Mucosa of descending colon (tissue), 3 donors: ENCODE data around the gene OSBPL10. TPM values are rescaled to one million over a fixed set of nuclear protein-coding genes. Genes with fewer than 3 reads are reported as not detected.
A peak's percentile ranks its signal among the peaks of the same experiment; 100 is the strongest.

Experiments
- ATAC-seq: fragments of 200-7000 bp; cut with Tn5 transposase; one replicate; pipeline ENCODE4 v1.9.1; 2020; ENCODE audit warnings: mild to moderate bottlenecking, moderate library complexity
- DNase-seq, 3 donors: peaks; one replicate each; pipeline ENCODE4 v3.0.0-alpha.2; 2020
- H3K36me3 ChIP-seq: fragments of 200-600 bp; one replicate; pipeline ENCODE4 v1.8.0; 2021; ENCODE audit warnings: low read depth, mild to moderate bottlenecking
- H3K4me1 ChIP-seq: fragments of 200-600 bp; one replicate; pipeline ENCODE4 v1.8.0; 2021; ENCODE audit warnings: low read depth, mild to moderate bottlenecking
- H3K4me3 ChIP-seq: fragments of 200-600 bp; one replicate; pipeline ENCODE4 v1.8.0; 2021; ENCODE audit warnings: mild to moderate bottlenecking
- H3K9me3 ChIP-seq: fragments of 200-600 bp; one replicate; pipeline ENCODE4 v1.8.0; 2021; ENCODE audit warnings: mild to moderate bottlenecking
- CTCF ChIP-seq: fragments of 200-600 bp; IDR thresholded peaks from one replicate; pipeline ENCODE4 v1.8.0; 2022; ENCODE audit warnings: antibody characterized with exemption, mild to moderate bottlenecking
- intact Hi-C, 2 donors: fragments of 100-400 bp; cut with DNase I in 1 of 2; cut with micrococcal nuclease in 1 of 2; formaldehyde crosslinking; loops; one replicate each; pipeline versions ENCODE4 v1.11.0 to v1.11.1; 2022; cut with DNase I, micrococcal nuclease
- total RNA-seq, 3 donors: library from RNA; stranded (reverse); fragmentation: NEBNext Ultra II Directional in 2 of 3; extraction: Animal tissue kit (Norgen Biotek cat#: 25700) in 2 of 3; gene quantifications; one replicate each; pipeline versions ENCODE4 v1.2.1 to v1.2.4, GENCODE V29; 2021 to 2023
- donor health status: DM: no; HTN: no; CAD: no; lungs with moderate emphysema.
- donor health status: DM: no; HTN: no; CAD: no.
- donor health status: DM: no; HTN: yes; CAD: no.

The OSBPL10 gene
- total RNA-seq, 3 donors from 2014 or later, result 15.7 to 23.9 (median 16.6) TPM

DNA sequence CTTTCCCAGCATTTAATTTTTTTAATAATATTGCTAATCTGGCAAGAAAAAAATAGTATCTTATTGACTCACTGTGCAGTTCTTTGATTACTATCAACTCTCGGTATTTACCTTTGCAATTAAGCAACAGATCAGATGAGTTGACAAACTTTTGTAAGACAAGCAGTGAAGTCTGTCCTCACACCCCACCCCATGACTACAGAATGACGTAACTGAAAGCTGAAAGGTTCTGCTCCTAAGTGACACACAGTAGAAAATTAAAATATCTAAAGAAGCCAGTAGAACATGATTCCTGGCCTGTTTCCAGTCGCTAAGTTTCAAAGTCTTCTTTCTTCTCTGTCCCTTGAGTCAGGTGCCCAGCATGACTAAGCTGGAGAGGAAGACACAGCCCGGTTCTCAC is 312.8 kb downstream of the OSBPL10 start:
- no peak for TF ChIP-seq CTCF
- H3K9me3 ChIP-seq, result no peaks in the 10 kb centered on the region
- H3K4me1 ChIP-seq, result peaks cover 15% of the 10 kb centered on the region
- DNase-seq (no peak), ATAC-seq (no peak)
- no peaks in the 10 kb centered on the region for H3K36me3 ChIP-seq
- no peak overlapping the region for H3K4me3 ChIP-seq
- intact Hi-C loops, result no loop called here

GRCh38 chr3:31667582-31667981 is 313.5 kb downstream of the OSBPL10 start:
- no peak for ATAC-seq
- H3K36me3 ChIP-seq, result no peaks in the 10 kb centered on the region
- intact Hi-C loops, result no loop called here
- H3K4me1 ChIP-seq, result peaks cover 15% of the 10 kb centered on the region
- TF ChIP-seq CTCF, result no peak
- no peaks in the 10 kb centered on the region for H3K9me3 ChIP-seq
- H3K4me3 ChIP-seq, result no peak overlapping the region
- no peak for DNase-seq

GRCh38 chr3:31664031-31664430 is 317.0 kb downstream of the OSBPL10 start:
- no peak for TF ChIP-seq CTCF
- no peaks in the 10 kb centered on the region for H3K9me3 ChIP-seq
- no peaks in the 10 kb centered on the region for H3K4me1 ChIP-seq
- no peaks in the 10 kb centered on the region for H3K36me3 ChIP-seq
- intact Hi-C loops, result no loop called here
- no peak for ATAC-seq
- no peak overlapping the region for H3K4me3 ChIP-seq
- DNase-seq, result no peak

DNA sequence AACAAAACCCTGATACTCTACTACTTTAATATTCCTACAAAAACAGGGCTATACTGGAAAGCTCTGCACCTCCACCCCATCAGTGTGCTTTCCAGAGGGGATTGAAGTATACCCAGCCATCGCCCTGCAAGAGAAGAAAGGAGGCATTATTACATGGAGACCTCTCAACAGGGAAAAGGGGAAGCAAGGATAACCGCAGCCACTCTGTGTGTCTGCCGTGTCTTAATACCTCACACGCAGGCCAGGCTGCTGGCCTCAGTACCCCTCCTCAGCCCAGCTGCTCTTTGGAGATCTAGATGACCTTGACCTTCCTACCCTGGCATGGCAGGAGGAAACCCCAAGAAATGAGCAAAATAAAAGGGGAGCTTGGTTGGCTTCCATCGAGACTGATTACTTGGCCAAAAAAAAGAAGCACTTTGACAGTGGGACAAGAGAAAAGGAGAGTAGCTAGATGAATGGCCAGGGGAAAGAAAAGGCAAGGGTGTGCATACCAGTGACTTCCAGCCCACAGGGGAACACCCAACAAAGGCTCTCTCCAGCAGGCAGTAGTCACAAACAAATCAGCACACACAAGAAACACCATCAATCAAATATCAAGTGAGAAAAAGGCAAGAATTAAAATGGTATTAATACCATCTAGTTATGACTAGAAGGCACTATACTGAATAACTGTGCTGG is 318.9 kb downstream of the OSBPL10 start:
- intact Hi-C loops, result no loop called here
- DNase-seq (no peak), ATAC-seq (no peak)
- H3K4me1 ChIP-seq, result no peaks in the 10 kb centered on the region
- no peak overlapping the region for H3K4me3 ChIP-seq
- H3K36me3 ChIP-seq, result no peaks in the 10 kb centered on the region
- TF ChIP-seq CTCF, result no peak
- H3K9me3 ChIP-seq, result no peaks in the 10 kb centered on the region

DNA sequence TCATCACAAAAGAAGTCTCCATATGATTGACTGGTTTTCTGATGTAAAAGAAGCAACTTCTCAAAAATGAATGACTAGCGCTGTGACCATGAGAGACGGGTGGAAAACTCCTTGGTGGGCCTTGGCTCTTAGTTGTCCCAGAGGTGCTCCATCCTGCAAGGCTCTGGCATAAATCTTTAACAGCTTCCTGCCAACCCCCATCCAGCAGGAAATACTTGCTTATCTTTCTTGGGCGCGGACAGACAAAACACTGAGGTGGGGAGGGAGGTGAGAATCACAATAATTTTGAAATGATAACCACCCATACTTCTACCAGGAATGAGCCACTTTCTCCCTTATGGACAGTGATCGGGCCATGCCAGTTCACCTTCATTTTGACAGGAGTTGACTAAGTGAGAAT is 319.8 kb downstream of the OSBPL10 start:
- Histone ChIP-seq H3K9me3 (peaks cover 7% of the 10 kb centered on the region), H3K4me1 (no peaks in the 10 kb centered on the region), H3K36me3 (no peaks in the 10 kb centered on the region), H3K4me3 (no peak overlapping the region)
- ATAC-seq (peak; percentile 54), DNase-seq (no peak)
- intact Hi-C loops, result no loop called here
- no peak for TF ChIP-seq CTCF

- Histone ChIP-seq H3K36me3 (no peaks in the 10 kb centered on the region), H3K4me3 (no peak overlapping the region), H3K4me1 (no peaks in the 10 kb centered on the region), H3K9me3 (peaks cover 27% of the 10 kb centered on the region)
- TF ChIP-seq CTCF, result no peak
- DNase-seq, result no peak
- no peak for ATAC-seq
- intact Hi-C loops, result no loop called here
Measured at GRCh38 chr3:31659246-31659645, 321.8 kb downstream of the OSBPL10 start.
